SJCRH30 (cell line): Measurements from ENCODE around the gene PCBP3. TPM values are rescaled to one million over a fixed set of nuclear protein-coding genes. Genes with fewer than 3 reads are reported as not detected.
"Not testable (repeated sequence)": the region's sequence is repeated elsewhere in the genome, so short reads cannot be mapped to it uniquely, and the experiment has no call there.

ENCODE experiments used
- DNase-seq, 2 experiments: peaks; one replicate each; pipeline ENCODE4 v3.0.0-alpha.2; 2015 to 2020
- H3K27ac ChIP-seq: fragments of 250-450 bp; sonication (Bioruptor Pico); 2 replicates; pipeline ENCODE4 v1.5.1; 2020; ENCODE audit warnings: mild to moderate bottlenecking, moderate library complexity
- H3K27me3 ChIP-seq: fragments of 250-450 bp; sonication (Bioruptor Pico); 2 replicates; pipeline ENCODE4 v1.5.1; 2020; ENCODE audit warnings: mild to moderate bottlenecking, moderate library complexity
- H3K36me3 ChIP-seq: fragments of 250-450 bp; sonication (Bioruptor Pico); 2 replicates; pipeline ENCODE4 v1.5.1; 2020; ENCODE audit warnings: mild to moderate bottlenecking, moderate library complexity
- H3K4me1 ChIP-seq: fragments of 250-450 bp; sonication (Bioruptor Pico); 2 replicates; pipeline ENCODE4 v1.5.1; 2020; ENCODE audit warnings: mild to moderate bottlenecking, moderate library complexity
- H3K4me3 ChIP-seq: fragments of 250-450 bp; sonication (Bioruptor Pico); 2 replicates; pipeline ENCODE4 v1.5.1; 2020; ENCODE audit warnings: mild to moderate bottlenecking, moderate library complexity
- H3K9me3 ChIP-seq: fragments of 250-450 bp; sonication (Bioruptor Pico); replicated peaks from 2 replicates; pipeline ENCODE4 v1.5.1; 2020; ENCODE audit warnings: mild to moderate bottlenecking, moderate library complexity
- total RNA-seq: library from RNA; depleted of rRNA; stranded (reverse); fragments of >200 nt; shearing (Covaris generic); gene quantifications from 2 replicates; pipeline ENCODE4 v1.2.3, GENCODE V29; 2014; rRNA removed

Gene PCBP3
- total RNA-seq = not detected in 2 replicates

DNA sequence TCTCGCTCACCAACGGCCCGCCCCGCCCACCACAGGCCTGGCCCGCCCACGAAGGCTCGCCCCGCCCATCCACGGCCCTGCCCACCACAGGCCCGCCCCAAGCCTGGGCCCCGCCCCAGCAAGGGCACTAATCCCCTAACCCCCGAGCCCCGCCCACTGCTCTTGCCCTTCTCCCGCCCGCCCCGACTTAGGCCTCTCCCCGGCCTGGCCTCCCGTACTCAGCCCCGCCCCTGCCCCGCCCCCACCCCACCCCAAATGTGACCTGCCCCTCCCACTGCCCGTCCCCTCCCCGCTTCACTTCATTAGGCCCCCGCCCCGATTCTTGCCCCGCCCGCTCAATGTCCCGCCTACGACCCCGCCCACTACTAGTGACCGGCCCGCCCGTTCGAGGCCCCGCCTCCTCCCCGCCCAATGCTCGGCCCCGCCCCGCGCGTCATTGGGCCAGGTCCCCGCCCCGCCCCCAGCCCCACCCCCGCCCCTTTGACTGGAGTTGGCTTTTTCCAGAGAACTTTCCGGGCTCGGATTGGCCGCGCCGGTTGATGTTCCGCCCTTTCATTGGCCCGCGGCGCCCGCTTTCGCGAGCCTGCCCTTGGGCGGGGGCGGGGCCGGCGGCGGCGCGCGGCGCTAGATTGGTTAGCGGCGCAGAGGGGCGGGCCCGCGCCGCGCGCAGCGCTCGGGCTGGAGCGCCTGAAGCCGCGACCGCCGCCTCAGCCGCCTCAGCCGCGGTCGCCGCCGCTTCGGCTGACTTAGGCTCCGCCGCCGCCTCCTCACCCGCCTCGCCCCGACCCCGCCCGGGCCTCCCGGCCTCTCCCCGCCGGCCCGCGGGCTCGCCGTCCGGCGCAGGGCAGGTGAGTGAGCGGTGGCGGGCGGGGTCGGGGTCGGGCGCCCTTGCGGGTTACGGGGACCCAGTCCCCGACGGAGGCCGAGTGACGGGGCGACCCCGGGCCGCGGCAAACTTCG is at the start of gene PCBP3:
Gene PCBP3 (plus strand): TSS at position 705 of the 960 bp plus-strand sequence. CDS start 206,361 bp downstream, outside the sequence.
- no peak within 1 kb of the TSS for H3K27ac ChIP-seq
- no peak for DNase-seq
- H3K4me1 ChIP-seq = no peaks in the 10 kb centered on the region
- no peaks in the 10 kb centered on the region for H3K36me3 ChIP-seq
- H3K4me3 ChIP-seq = no peak within 1 kb of the TSS
- H3K27me3 ChIP-seq = no peaks in the 10 kb centered on the region
- H3K9me3 ChIP-seq = no peaks in the 10 kb centered on the region

- DNase-seq = no peak
- no peak overlapping the region for H3K4me3 ChIP-seq
- no peaks in the 10 kb centered on the region for H3K36me3 ChIP-seq
- no peaks in the 10 kb centered on the region for H3K4me1 ChIP-seq
- H3K27ac ChIP-seq = no peak overlapping the region
- H3K9me3 ChIP-seq = no peaks in the 10 kb centered on the region
- no peaks in the 10 kb centered on the region for H3K27me3 ChIP-seq
Observed at GRCh38 chr21:45594721-45595489, 48.6 kb upstream of the PCBP3 start.

DNA sequence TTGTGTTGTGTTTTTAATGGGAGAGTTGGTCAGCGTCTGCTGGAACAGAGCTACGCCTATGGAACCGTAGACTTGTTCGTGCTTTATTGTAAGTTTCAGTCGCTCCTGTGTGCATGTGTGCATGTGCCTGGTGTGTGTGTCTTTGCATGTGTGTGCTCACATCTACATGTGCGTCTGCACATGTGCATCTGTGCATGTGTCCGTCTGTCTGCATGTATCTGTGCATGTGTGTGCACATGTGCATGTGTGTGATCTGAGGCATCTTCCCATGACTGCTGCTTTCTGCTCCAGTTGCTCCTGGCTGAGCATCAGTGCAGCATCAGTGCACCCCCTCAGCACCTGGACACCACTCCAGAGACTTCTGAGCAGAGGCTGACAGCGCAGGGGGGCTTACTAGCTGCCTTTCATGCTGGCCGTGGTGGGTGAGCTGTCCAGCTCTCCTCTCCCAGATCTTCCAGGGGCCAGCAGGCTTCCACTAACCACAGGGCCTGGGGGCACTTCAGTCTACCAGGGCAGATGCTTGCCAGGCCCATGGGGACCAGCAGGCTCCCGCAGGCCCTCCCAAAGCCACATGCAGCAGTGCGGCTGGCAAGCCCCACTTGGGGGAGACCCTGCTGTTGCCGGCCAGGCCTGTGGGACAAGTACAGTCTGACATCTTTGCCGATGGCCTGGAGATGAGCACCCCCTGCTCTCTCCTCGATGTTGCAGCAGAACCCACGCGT is 47.8 kb upstream of the PCBP3 start:
- no peak for DNase-seq
- H3K27me3 ChIP-seq = no peaks in the 10 kb centered on the region
- H3K36me3 ChIP-seq = no peaks in the 10 kb centered on the region
- H3K27ac ChIP-seq = no peak overlapping the region
- no peak overlapping the region for H3K4me3 ChIP-seq
- H3K9me3 ChIP-seq = no peaks in the 10 kb centered on the region
- no peaks in the 10 kb centered on the region for H3K4me1 ChIP-seq

DNA sequence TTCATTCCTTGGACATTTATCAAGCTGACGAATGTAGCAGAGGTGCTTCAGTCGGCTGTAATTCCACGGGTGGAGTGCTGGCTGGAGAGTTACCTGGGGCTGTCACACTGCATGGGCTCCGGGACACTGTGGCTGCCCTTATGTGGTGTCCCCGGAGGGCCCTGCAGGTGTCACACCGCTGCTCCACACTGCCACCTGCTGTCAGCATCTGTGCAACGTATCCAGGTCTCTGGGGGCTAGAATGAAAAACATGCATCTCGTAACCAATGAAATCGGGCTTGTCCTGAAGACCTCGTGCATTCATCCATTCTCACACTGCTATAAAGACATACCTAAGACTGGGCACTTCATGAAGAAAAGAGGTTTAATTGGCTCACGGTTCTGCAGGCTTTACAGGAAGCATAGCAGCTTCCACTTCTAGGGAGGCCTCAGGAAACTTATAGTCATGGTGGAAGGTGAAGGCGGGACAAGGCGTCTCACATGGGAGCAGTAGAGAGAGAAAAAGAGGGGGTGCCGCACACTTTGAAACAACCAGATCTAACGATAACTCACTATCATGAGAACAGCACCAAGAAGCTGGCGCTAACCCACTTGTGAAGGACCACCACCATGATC is 46.7 kb upstream of the PCBP3 start:
- H3K4me3 ChIP-seq = no peak overlapping the region
- H3K4me1 ChIP-seq = no peaks in the 10 kb centered on the region
- H3K9me3 ChIP-seq = no peaks in the 10 kb centered on the region
- H3K27ac ChIP-seq = no peak overlapping the region
- no peaks in the 10 kb centered on the region for H3K36me3 ChIP-seq
- DNase-seq = peak; percentile 41 to 73
- H3K27me3 ChIP-seq = no peaks in the 10 kb centered on the region

DNA sequence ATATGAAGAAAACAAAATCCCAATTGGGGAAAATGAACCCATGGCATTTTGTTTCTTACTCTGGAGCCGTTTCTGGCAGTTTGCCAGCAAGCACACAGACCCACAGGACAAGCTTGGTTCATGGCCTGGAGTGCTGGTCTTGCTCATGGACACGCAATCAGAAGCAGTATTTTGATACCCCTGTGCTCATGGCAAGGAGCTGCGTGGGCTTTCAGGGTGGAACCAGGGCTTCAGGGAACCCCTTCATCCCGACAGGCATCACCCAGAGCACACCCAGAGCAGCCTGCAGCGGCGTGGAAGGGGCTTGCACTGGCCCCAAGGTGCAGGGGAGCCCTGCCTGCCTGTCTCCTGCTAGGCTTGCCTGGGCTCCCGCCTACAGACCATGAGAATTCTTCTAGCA is 45.4 kb upstream of the PCBP3 start:
- Histone ChIP-seq H3K4me1 (no peaks in the 10 kb centered on the region), H3K9me3 (no peaks in the 10 kb centered on the region)
- DNase-seq = peak in 1 of 2 experiments; percentile 12

GRCh38 chr21:45598666-45599065 is 44.9 kb upstream of the PCBP3 start:
- Histone ChIP-seq H3K9me3 (no peaks in the 10 kb centered on the region), H3K36me3 (no peaks in the 10 kb centered on the region), H3K4me1 (no peaks in the 10 kb centered on the region), H3K27ac (no peak overlapping the region), H3K27me3 (no peaks in the 10 kb centered on the region), H3K4me3 (no peak overlapping the region)
- DNase-seq = no peak

More for the DNA sequence above, 45.4 kb upstream of the PCBP3 start:
- Histone ChIP-seq H3K27ac (no peak overlapping the region), H3K4me3 (no peak overlapping the region), H3K36me3 (no peaks in the 10 kb centered on the region), H3K27me3 (no peaks in the 10 kb centered on the region)

DNA sequence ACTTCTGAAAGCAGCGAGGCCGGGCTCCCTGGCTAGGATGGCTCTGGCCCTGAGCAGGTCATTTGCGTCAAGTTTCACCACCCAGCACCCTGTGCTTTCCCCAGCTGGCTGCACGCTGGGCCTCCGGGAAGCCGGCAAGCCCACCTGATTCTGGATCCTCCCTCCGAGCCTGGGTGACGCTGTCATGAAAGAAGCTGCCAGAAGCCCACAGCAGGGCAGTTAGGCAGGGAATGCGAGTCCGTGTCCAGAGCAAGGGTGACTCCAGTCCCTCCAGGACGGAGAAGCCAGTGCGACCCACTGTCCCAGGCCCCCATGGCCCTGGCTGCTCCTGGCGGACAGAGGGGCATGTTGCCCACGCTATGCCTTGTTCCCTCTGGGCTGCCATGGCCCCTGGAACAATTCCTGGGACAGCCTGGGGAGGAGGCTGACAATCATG is 44.4 kb upstream of the PCBP3 start:
- no peaks in the 10 kb centered on the region for H3K36me3 ChIP-seq
- H3K9me3 ChIP-seq = no peaks in the 10 kb centered on the region

DNA sequence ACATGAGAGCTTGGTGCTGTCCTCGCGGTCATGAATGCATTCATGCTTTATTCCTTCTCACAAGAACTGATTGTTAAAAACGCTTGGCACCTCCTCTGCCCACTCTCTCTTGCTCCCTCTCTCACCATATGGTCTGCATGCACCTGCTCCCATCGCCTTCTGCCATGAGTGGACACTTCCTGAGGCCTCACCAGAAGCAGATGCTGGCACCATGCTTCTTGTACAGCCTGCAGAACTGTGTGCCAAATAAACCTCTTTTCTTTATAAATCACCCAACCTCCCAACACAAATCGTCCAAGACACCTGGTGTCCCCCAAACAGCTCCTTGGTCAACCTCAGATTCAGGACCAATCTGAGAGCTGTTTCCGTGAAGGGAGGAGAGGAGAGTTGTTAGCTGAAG is 43.3 kb upstream of the PCBP3 start:
- H3K4me3 ChIP-seq = no peak overlapping the region
- no peaks in the 10 kb centered on the region for H3K4me1 ChIP-seq
- no peaks in the 10 kb centered on the region for H3K9me3 ChIP-seq
- H3K36me3 ChIP-seq = no peaks in the 10 kb centered on the region
- no peaks in the 10 kb centered on the region for H3K27me3 ChIP-seq
- DNase-seq = no peak
- no peak overlapping the region for H3K27ac ChIP-seq

More for the DNA sequence above, 44.4 kb upstream of the PCBP3 start:
- no peak for DNase-seq
- H3K27me3 ChIP-seq = no peaks in the 10 kb centered on the region
- H3K27ac ChIP-seq = no peak overlapping the region
- no peak overlapping the region for H3K4me3 ChIP-seq
- H3K4me1 ChIP-seq = no peaks in the 10 kb centered on the region

- Histone ChIP-seq H3K36me3 (no peaks in the 10 kb centered on the region), H3K4me3 (no peak overlapping the region), H3K9me3 (no peaks in the 10 kb centered on the region), H3K4me1 (no peaks in the 10 kb centered on the region), H3K27me3 (no peaks in the 10 kb centered on the region), H3K27ac (no peak overlapping the region)
- DNase-seq = no peak
Observed at GRCh38 chr21:45601551-45601950, 42.0 kb upstream of the PCBP3 start.

DNA sequence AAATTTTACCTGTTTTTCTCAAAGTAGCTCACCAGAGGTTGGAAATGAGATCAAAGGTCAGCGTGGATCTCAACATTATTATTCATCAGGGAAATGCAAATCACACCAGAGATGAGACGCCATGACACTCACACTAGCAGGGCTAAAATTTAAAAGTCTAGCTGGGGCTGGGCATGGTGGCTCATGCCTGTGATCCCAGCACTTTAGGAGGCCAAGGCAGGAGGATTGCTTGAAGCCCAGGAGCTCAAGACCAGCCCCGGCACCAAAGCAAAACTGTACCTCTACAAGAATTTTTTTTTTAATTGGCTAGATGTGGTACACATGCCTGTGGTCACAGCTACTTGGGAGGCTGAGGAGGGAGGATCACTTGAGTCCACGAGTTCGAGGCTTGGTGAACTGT is 41.4 kb upstream of the PCBP3 start:
- H3K27me3 ChIP-seq = no peaks in the 10 kb centered on the region
- no peaks in the 10 kb centered on the region for H3K36me3 ChIP-seq
- DNase-seq = no peak
- H3K27ac ChIP-seq = no peak overlapping the region
- no peaks in the 10 kb centered on the region for H3K9me3 ChIP-seq
- H3K4me3 ChIP-seq = no peak overlapping the region
- H3K4me1 ChIP-seq = no peaks in the 10 kb centered on the region

GRCh38 chr21:45603481-45603880 is 40.0 kb upstream of the PCBP3 start:
- no peak overlapping the region for H3K4me3 ChIP-seq
- H3K27me3 ChIP-seq = peaks cover 7% of the 10 kb centered on the region; the same call in 1 of the 2 replicates
- H3K9me3 ChIP-seq = no peaks in the 10 kb centered on the region
- no peak overlapping the region for H3K27ac ChIP-seq
- H3K4me1 ChIP-seq = no peaks in the 10 kb centered on the region
- no peaks in the 10 kb centered on the region for H3K36me3 ChIP-seq
- no peak for DNase-seq

DNA sequence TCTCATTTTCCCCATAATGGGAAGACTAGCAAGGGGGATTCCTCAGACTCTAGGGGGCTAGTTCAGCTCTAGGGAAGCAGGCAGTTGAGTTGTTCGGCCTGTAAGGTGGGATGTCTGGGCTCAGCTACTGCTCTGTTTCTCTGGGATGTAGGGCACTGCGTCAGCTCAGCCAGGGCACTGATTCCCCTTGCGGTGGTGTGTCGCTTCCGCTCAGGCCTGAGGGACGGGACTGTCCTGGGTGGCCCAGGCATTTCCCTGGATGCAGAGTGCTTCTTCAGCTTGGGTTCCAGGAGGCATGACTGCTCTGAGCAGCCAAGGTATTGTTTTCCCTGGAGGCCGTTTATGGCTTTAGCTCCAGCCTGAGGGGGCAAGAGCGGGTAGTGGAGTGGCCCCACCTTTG is 38.8 kb upstream of the PCBP3 start:
- H3K9me3 ChIP-seq, H3K27me3 ChIP-seq: not testable (repeated sequence)

DNA sequence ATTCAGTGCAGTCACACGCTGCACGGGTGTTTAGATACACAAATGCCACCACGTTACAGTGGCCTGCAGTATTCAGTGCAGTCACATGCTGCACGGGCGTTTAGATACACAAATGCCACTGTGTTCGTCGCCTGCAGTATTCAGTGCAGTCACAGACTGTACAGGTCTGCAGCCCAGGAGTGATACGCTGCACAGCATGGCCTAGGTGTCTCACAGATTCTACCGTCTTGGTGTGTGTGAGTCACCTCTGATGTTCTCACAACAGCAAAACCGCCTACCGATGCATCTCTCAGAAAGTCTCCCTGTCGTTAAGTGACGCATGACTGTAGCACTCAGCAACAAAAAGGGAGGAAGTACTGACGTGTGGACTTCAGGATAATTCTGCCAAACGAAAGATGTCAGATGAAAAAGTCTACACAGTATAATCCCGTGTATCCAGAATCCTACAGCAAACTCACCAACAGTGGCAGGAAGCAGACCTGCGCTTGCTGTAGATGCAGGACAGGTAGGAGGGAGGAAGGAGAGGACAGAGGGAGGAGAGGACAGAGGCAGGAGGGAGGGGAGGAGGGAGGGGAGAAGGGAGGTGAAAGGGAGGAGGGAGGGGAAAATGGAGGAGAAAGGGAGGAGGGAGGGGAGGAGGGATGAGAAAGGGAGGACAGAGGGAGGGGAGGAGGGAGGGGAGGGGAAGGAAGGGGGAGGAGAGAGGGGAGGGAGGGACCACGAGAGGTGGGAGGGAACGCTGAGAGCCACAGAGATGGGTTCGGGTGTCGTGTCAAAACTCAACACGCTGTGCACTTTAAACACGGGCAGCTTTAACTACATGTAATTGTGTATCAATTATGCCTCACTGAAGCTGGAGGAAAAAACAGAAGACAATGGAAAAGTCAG is 36.3 kb upstream of the PCBP3 start:
- no peaks in the 10 kb centered on the region for H3K36me3 ChIP-seq
- no peak overlapping the region for H3K4me3 ChIP-seq
- H3K27me3 ChIP-seq = peaks cover 8% of the 10 kb centered on the region; the same call in 1 of the 2 replicates
- H3K4me1 ChIP-seq = no peaks in the 10 kb centered on the region
- peak in 1 of 2 experiments; percentile 10 for DNase-seq
- H3K27ac ChIP-seq = no peak overlapping the region
- H3K9me3 ChIP-seq = no peaks in the 10 kb centered on the region

More for the DNA sequence above, 38.8 kb upstream of the PCBP3 start:
- not testable (repeated sequence) for H3K4me3 ChIP-seq, H3K4me1 ChIP-seq, H3K36me3 ChIP-seq, H3K27ac ChIP-seq
- peak; percentile 55 to 61 for DNase-seq
